Heart left ventricle (tissue), 16 donors: ENCODE results near the gene ERC1. TPM values are rescaled to one million over a fixed set of nuclear protein-coding genes. Genes with fewer than 3 reads are reported as not detected.

Experiments
- ATAC-seq, 4 donors: fragments of 200-7000 bp; cut with Tn5 transposase; one replicate each; pipeline ENCODE4 v1.9.1; 2020 to 2022; ENCODE audit warnings: moderate library complexity in 4 of 4, mild to moderate bottlenecking in 3 of 4, moderate number of reproducible peaks in 1 of 4
- DNase-seq, 5 donors: peaks; one replicate each; pipeline ENCODE4 v3.0.0-alpha.2; 2020
- H3K27ac ChIP-seq, 12 donors: fragments of 200-600 bp; sonication (generic) in 4 of 12; one replicate each; pipeline versions ENCODE4 v1.5.0 to v1.8.0; 2016 to 2022; ENCODE audit warnings: mild to moderate bottlenecking in 2 of 12
- H3K27me3 ChIP-seq, 9 donors: fragments of 200-600 bp; sonication (generic) in 2 of 9; one replicate each; pipeline versions ENCODE4 v1.5.1 to v1.8.0; 2016 to 2022; ENCODE audit warnings: mild to moderate bottlenecking in 3 of 9
- H3K36me3 ChIP-seq, 9 donors: fragments of 200-600 bp; sonication (generic) in 2 of 9; one replicate each; pipeline versions ENCODE4 v1.5.0 to v1.8.0; 2018 to 2022; ENCODE audit warnings: mild to moderate bottlenecking in 2 of 9
- H3K4me1 ChIP-seq, 12 donors: fragments of 200-600 bp; sonication (generic) in 4 of 12; one replicate each; pipeline versions ENCODE4 v1.5.0 to v1.8.0; 2016 to 2022; ENCODE audit warnings: mild to moderate bottlenecking in 3 of 12
- H3K4me3 ChIP-seq, 12 donors: fragments of 200-600 bp; sonication (generic) in 4 of 12; one replicate each; pipeline versions ENCODE4 v1.5.0 to v1.8.0; 2017 to 2022; ENCODE audit warnings: mild to moderate bottlenecking in 9 of 12, moderate library complexity in 4 of 12
- H3K9me3 ChIP-seq, 12 donors: fragments of 200-600 bp; sonication (generic) in 4 of 12; one replicate each; pipeline versions ENCODE4 v1.5.0 to v1.8.0; 2016 to 2022; ENCODE audit warnings: mild to moderate bottlenecking in 1 of 12
- CTCF ChIP-seq, 12 donors: fragments of 200-600 bp; sonication (generic) in 4 of 12; IDR thresholded peaks; one replicate each; pipeline versions ENCODE4 v1.5.0 to v1.8.0; 2018 to 2022; ENCODE audit warnings: antibody characterized with exemption in 12 of 12, mild to moderate bottlenecking in 5 of 12
- POLR2A ChIP-seq, 2 donors: fragments of 450-650 bp; IDR thresholded peaks; one replicate each; pipeline ENCODE4 v1.6.1; 2017; ENCODE audit warnings: antibody characterized with exemption in 2 of 2, mild to moderate bottlenecking in 2 of 2, moderate library complexity in 2 of 2
- WGBS, 4 donors: extraction: QIAGEN DNeasy Blood & Tissue Kit in 2 of 4; methylation state at CpG; one replicate each; pipeline versions ENCODE4 v1.1.5 to v1.1.7; 2013 to 2018; 5-methylcytosine and 5-hydroxymethylcytosine counted together
- intact Hi-C, 10 donors: fragments of 100-400 bp; cut with DNase I; formaldehyde crosslinking; loops; one replicate each; pipeline versions ENCODE4 v1.11.1 to v1.14.2; 2022
- polyA plus RNA-seq, 2 donors: library from polyadenylated mRNA; stranded (reverse); fragments of 200-250 nt; gene quantifications; one replicate each; pipeline ENCODE4 v1.2.3, GENCODE V29; 2013
- total RNA-seq, 9 donors: library from RNA; depleted of rRNA in 2 of 9; stranded (reverse); fragments of >200 nt in 2 of 9; fragmentation: NEBNext Ultra II Directional in 3 of 9; extraction: Animal tissue kit (Norgen Biotek cat#: 25700) in 3 of 9; gene quantifications; one replicate each; pipeline versions ENCODE4 v1.1.0 to v1.2.4, GENCODE V29; 2016 to 2023
- donor health status: ischemic (EF 13 %, LVEDD 7.1; RV severe dilation, severe dysfunction).
- donor health status: healthy with polysubstance abuse.
- donor health status: DM: no; HTN: yes; CAD: no.
- donor health status: DM: no; HTN: no; CAD: no.
- donor health status: ischemic (EF 25% LVEDD 6.9; RV normal size, moderate dysfunction).
- donor health status: ischemic (EF 25% LVEDD 5.7; RV mildly dilated, moderate dysfunction).
- donor health status: healthy.
- donor health status: DM: yes; HTN: yes; CAD: no.
- donor health status: ischemic (EF 35%, LVEDD 5.7; RV mildly dilated, moderate dysfunction).
- donor health status: nonischemic (EF 11% LVEDD 7.7; RV severe dilation, severe dysfunction).
- donor health status: DM: yes; HTN: yes; CAD: no.
- donor health status: PGD.
- donor health status: ischemic (EF 29% LVEDD 5.4; RV normal size, mild dysfunction).
- donor health status: nonischemic (EF 23%, LVEDD 6.1; RV moderate dilation, normal function).

ERC1 gene
- total and polyA plus RNA-seq, 11 donors: 13.5 to 84.0 (median 47.9) TPM

DNA sequence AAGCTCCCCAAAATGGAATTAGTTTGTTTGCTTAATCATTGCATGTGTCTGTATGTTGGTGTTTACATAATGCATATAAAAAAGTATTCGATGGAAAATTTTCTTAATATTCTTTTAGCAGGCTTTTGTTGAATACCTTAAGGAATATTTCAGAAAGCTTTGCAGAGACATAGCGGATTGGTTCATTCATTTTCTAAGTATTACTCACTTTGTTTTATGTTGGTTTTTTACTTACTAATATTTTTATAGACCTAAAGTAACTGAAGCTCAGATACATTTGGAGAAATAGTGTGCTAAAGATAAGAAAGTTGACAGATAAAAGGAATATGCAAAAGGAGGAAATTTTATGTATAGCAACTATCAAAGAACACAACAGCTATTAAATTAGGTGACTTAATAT, 191.0 kb downstream of the ERC1 start:
- H3K4me1 ChIP-seq: peaks cover 0 to 7% (median 0%) of the 10 kb centered on the region in 12 donors
- no peak for DNase-seq
- TF ChIP-seq CTCF (IDR thresholded peaks at IDR 0.05): no peak
- TF ChIP-seq POLR2A (IDR thresholded peaks at IDR 0.05): no peak
- 93 to 97% (median 96%) methylated on average over 2 of the region's 2 CpGs for WGBS, 4 donors
- intact Hi-C loops: no loop called here
- ATAC-seq: no peak
- no peaks in the 10 kb centered on the region for H3K9me3 ChIP-seq
- no peak overlapping the region for H3K4me3 ChIP-seq
- H3K36me3 ChIP-seq: peaks cover 0 to 66% (median 27%) of the 10 kb centered on the region in 9 donors
- H3K27me3 ChIP-seq: no peaks in the 10 kb centered on the region
- no peak overlapping the region for H3K27ac ChIP-seq

DNA sequence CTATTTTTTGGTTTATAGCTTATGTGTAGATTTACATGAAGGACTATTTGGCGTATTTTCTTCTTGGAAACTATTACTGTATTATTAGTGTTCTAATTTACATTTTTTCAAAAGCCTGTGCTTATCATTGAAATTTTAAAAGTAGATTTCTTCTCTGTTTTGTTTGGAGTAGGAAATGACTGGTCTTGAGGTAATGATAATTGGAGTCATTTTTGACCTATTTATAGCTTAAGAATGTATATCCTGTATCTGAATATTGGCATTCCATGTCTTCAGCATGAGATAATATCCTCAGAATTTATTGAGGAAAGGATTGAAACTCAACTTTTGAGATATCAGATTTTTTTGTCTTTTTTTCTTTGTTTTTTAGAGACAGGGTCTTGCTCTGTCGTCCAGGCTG, 193.4 kb downstream of the ERC1 start:
- H3K9me3 ChIP-seq: no peaks in the 10 kb centered on the region
- peak overlapping the region in 1 of 12 donors; percentile 15 for H3K27ac ChIP-seq
- H3K36me3 ChIP-seq: peaks cover 0 to 89% (median 46%) of the 10 kb centered on the region in 9 donors
- intact Hi-C loops: no loop called here
- DNase-seq: no peak
- H3K27me3 ChIP-seq: no peaks in the 10 kb centered on the region
- H3K4me1 ChIP-seq: peaks cover 0 to 7% (median 0%) of the 10 kb centered on the region in 12 donors
- 70 to 80% (median 77%) methylated on average over 2 of the region's 2 CpGs for WGBS, 4 donors
- no peak for ATAC-seq
- TF ChIP-seq CTCF (IDR thresholded peaks at IDR 0.05): no peak
- TF ChIP-seq POLR2A (IDR thresholded peaks at IDR 0.05): no peak
- H3K4me3 ChIP-seq: no peak overlapping the region

DNA sequence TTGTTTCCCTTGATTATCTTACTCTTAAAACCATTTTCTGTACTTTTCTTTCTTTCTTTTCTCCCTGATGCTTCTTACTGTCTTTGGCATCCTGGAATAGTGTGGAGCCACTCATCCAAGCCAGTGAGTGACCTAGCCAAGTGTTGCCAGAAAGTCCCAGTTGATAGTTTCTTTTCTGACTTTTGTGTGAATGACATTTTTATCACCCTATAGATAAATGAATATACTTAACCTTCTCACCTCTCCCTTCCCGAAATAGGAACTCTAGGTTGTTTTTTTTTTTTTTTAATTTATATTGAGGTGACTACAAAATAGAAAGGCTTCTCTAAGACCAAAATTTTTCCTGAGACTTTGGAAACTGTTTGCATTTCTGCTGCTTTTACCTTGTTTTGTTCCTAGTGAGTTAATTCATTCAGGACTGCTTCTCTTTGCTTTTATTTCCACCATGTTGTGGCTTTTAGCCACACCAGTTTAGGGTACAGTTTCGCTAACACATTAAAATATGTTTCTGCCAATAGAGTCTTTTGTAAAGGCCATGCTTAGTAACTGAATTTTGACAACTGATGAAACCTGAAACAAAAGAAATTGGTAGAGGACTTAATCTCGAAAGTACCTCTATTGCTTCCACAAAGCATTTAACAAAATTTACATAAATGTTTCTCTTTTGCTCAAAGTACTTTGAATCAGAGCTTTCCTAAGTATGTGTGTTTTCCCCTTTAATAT, 194.6 kb downstream of the ERC1 start:
- TF ChIP-seq POLR2A (IDR thresholded peaks at IDR 0.05) (no peak), CTCF (IDR thresholded peaks at IDR 0.05) (no peak)
- Histone ChIP-seq H3K27ac (no peak overlapping the region), H3K4me1 (peaks cover 0 to 7% (median 0%) of the 10 kb centered on the region in 12 donors), H3K36me3 (peaks cover 0 to 94% (median 53%) of the 10 kb centered on the region in 9 donors), H3K4me3 (no peak overlapping the region), H3K27me3 (no peaks in the 10 kb centered on the region), H3K9me3 (no peaks in the 10 kb centered on the region)
- no peak for ATAC-seq
- WGBS, 4 donors: 82 to 88% (median 84%) methylated on average over 3 of the region's 3 CpGs
- intact Hi-C loops: no loop called here
- DNase-seq: no peak

DNA sequence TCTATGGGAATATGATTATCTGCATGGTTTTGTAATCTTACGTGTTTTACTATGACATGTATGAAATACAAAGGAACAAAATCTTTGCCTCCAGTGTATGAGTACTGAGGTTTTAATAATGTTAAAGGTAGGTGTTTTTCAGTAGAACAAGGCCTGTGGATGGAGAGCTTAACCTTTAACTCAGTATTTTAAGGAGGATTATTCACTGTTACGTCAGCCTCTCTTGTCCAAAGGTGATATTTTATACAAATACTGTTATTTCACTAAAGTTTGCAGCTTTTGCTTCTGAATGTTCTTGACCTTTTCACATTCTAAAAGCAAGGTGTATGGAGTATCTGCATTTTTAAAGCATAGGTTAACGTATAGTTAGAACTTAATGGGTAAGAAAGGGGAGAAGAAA, 195.3 kb downstream of the ERC1 start:
- no peaks in the 10 kb centered on the region for H3K9me3 ChIP-seq
- 95 to 99% (median 96%) methylated on average over 3 of the region's 3 CpGs for WGBS, 4 donors
- no peak for ATAC-seq
- intact Hi-C loops: no loop called here
- no peak for DNase-seq
- H3K4me1 ChIP-seq: peaks cover 0 to 7% (median 0%) of the 10 kb centered on the region in 12 donors
- H3K4me3 ChIP-seq: no peak overlapping the region
- no peak for TF ChIP-seq CTCF (IDR thresholded peaks at IDR 0.05)
- no peak for TF ChIP-seq POLR2A (IDR thresholded peaks at IDR 0.05)
- no peak overlapping the region for H3K27ac ChIP-seq
- peaks cover 0 to 94% (median 56%) of the 10 kb centered on the region in 9 donors for H3K36me3 ChIP-seq
- H3K27me3 ChIP-seq: no peaks in the 10 kb centered on the region
